ENCODE results near the gene MAGEA11.
"Not testable (repeated sequence)": the region's sequence is repeated elsewhere in the genome, so short reads cannot be mapped to it uniquely, and the experiment has no call there.

Gene MAGEA11, protein sequence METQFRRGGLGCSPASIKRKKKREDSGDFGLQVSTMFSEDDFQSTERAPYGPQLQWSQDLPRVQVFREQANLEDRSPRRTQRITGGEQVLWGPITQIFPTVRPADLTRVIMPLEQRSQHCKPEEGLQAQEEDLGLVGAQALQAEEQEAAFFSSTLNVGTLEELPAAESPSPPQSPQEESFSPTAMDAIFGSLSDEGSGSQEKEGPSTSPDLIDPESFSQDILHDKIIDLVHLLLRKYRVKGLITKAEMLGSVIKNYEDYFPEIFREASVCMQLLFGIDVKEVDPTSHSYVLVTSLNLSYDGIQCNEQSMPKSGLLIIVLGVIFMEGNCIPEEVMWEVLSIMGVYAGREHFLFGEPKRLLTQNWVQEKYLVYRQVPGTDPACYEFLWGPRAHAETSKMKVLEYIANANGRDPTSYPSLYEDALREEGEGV

DNA sequence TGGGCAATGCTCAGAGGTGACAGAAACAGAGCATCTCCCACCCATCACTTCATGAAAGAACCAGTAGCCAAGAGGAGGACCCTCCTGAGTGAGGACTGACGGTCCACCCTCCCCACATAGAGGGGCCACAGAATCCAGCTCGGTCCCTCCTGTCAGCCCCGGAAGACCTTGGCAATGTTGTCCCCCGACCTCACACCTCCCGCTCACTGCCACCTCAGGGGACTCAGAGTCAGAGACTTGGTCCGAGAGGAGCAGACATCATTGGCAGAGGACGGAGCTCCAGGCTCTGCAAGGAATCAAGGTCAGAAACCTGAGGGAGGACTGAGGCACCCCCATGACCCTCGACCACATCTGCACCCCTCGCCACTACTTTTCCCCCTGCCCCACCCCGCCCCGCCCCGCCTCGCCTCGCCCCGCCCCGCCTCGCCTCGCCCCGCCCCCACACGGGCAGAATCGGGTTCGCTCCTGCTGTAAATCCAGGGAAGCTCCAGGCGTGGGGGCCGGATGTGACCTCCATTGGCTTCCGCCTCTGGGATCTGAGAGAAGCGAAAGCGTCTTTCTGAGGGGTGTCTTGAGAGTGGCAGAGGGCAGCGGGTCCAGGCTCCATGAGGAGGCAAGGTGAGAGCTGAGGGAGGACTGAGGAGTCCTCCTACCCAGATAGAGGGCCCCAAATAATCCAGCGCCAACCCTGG lies at the start of gene MAGEA11:
Gene MAGEA11, plus strand, starts transcription at position 516 of the 692 bp plus-strand sequence. CDS start 1,100 bp downstream, outside the sequence.
- no peak for DNase-seq (ENCODE audit: low read depth)

DNA sequence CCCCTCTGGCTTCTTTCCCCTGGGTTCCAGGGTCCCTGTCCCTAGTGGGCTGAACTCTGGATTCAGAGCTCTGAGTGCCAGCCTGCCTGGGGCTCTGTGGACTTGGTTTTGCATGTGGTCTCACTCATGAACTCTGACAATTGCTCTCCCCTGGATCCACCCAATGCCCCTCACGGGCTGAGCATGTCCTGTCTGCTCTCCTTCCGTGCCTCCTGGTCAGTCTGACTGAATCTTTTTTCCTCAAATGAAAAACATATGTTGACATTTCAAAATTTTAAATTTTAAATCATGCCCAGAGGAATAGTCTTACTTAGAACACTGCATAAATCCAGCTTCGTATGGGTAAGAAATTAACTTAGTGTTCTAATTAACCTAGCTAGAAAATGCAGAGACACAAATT lies 36.8 kb upstream of the MAGEA11 start:
- not testable (repeated sequence) for DNase-seq (ENCODE audit: low read depth)

DNA sequence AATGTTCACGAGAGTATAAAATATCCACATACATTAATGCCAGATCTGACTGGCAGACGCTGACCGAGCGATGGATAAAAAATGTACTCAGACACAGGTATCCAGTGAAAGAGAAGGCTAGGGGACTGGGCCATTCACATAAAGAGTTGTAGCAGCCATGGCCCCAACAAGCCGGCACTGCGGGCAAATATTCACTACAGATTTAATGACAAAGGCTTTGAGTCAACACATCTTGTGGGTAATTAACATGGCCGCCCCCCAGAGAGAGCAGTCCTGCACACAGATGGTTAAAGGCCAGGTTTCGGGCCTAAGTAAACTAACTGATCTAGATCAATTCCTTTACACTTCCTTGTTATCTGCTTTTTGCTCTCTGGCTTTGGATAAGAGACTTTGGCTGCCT lies 36.3 kb upstream of the MAGEA11 start:
- DNase-seq (ENCODE audit: low read depth) = not testable (repeated sequence)

DNA sequence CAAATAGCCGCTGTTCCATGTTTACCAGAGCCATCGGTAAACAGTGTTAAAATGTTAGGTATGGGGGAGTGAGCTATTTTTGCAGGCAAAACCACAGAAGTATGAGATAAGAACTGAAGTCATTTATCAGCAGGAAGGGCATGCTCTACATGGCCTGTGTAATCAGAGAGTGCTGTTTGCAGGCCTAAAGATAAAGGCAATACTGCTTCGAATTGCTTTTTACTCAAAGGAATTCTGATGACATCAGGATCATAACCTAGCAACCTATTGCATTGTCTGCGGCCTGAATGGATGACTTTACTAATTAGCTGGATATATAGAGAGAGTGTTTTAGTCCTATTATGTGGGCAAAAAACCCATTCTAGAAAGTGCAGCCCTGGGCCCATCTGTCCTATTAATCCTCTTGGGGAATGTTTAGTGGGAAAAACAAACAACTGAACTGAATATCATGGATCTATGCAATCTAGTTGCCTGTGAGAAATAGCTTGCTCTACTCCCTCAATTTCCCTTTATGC lies 32.6 kb upstream of the MAGEA11 start:
- not testable (repeated sequence) for DNase-seq (ENCODE audit: low read depth)

DNA sequence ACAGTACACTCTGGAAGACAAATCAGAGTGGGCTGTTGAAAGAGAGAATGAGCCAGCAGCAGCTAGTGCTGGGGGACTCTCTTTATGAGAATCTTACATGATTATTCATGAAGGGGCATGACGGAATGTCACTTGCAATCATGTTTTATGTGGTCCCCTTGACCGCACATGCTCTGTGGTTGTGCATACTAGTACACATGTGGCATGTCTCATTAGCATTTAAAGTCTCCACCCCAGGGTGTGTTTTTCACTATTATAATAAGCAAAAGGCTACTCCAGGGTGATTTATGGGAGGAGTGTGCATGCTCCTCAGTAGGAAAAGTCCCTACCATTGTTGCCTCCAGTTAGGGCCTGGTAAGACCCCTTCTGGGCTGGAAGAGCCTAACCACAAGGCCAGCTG lies 30.7 kb upstream of the MAGEA11 start:
- no peak for DNase-seq (ENCODE audit: low read depth)

DNA sequence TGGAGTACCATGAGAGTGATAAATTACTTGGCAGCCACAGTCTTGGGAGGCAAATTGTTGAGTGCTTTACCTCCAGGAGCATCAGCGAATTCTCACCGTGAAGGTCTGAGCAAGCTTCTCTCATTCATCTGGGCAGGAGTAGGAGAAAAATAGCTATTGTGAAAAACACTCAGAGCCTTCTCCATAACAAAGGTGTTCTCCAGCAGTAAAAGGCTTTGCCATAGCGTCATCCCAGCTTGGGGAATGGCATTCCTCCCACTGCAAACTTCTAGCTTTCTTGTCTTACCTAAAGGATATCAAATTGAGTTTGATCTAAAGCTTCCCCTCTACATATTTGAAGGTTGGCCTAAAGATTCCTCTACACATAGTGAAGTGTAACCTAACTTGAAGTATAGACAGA lies 29.8 kb upstream of the MAGEA11 start:
- no peak for DNase-seq (ENCODE audit: low read depth)

DNA sequence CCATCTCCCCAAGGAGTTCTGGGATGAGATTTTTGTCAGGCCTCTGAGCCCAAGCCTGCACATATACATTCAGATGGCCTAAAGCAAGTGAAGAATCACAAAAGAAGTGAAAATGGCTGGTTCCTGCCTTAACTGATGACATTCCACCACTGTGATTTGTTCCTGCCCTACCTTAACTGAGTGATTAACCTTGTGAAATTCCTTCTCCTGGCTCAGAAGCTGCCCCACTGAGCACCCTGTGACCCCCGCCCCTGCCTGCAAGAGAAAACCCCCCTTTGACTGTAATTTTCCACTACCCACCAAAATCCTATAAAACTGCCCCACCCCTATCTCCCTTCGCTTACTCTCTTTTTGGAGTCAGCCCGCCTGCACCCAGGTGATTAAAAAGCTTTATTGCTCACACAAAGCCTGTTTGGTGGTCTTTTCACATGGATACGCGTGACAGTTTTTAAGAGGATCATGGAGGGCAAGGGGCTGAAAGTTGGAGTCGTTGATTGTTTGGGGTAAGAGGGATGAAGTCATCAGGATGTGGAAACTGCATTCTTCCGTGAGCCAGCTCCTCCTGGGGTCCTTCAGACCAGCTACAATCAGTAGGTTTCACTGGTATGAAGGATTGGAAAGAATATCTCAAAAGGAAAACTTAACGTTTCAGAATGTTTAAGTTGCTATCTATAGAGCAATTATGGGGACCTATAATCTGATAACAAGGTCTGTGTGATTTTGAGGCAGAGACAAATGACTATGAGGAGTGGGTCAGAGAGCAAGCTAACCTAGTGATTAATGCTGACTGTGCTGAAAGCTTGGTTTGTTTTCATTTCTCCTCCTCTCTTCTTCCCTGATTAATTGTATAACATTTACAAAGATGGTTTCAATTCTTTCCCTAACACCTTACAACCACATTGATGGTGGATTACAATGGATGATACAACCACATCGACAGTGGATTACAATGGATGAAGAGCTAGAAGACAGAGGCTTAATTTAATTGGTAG lies 28.6 kb upstream of the MAGEA11 start:
- no peak for DNase-seq (ENCODE audit: low read depth)

DNA sequence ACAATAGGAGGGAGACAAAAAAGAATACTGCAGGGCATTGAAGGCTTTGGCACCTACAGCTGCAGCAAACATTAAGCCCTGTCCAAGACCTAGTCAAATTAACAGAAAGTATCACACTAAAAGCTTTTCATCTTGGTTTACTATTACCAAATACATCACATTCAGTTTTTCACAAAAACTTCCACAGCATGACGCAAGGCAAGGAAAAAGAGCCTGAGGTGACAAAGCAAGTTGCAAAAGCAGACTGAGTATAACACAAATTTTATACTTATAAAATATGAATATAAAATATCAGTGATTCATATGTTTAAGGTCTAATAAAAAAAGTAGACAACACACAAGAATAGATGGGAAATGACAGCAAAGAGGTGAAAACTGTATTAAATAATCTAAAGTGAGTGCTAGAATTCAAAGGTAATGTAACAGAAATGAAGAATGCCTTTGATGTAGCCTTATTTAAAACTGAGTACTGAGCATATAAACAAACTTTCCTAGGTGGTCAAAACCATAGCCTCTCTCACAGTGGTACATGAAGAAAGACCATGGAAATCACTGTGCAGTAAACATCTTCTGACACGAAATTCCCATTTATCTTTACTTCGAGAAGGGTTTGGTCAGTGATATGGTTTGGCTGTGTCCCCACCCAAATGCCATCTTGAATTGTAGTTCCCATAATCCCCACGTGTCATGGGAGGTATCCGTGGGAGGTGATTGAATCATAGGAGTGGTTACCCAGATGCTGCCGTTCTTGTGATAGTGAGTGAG lies 27.7 kb upstream of the MAGEA11 start:
- DNase-seq (ENCODE audit: low read depth) = no peak

DNA sequence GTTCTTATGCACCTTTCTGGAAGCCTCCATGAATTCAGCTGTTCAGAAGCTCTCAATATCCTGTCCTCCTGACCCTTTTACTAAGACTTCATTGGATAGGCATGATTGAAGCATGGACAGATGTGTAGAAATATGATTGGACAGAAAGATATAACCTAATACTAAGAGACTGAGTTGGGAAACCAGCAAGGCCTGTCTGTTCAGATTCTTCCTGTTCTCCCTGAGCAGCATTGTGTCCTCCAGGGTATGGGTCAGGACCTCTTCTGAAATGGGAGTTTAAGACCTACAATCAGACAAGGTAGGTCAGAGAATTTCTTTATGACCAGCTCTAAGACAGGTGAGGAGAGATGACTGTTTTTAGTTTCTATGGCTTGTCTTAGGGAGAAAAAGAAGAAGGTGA lies 23.9 kb upstream of the MAGEA11 start:
- no peak for DNase-seq (ENCODE audit: low read depth)

DNA sequence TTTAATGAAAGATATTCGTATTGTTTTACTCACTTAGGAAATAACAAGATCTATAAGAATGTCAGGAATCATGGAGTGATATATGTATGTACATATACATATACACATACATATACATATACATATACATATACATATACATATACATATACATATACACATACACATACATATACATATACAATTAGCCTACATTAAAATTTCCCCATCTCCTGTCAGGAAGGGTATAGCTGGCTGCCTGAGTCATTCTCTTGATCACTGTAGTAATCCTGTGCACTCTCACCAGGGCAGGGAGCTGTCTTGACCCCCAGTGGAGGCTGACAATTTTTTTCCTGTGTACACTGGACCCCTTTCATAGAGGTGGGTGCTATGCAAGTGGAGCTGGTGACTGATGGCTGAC lies 23.3 kb upstream of the MAGEA11 start:
- no peak for DNase-seq (ENCODE audit: low read depth)

DNA sequence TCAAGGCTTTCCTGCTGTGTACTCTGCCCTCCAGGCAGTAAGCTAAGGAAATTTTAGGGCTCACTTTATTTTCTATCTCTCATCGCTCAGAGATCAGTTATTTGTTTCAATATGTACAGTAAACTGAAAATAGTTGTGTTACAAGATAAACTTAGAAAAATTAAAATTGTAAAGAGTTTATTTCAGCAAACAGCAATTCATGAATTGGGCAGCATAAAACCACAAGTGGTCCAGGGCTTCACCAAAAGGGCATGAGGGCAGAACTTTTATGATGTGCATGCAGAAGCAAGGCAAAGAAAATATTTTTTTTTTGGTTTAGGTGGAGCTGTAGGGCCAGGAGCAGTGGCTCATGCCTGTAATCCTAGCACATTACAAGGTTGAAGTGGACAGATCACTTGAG lies 20.1 kb upstream of the MAGEA11 start:
- DNase-seq (ENCODE audit: low read depth) = no peak

DNA sequence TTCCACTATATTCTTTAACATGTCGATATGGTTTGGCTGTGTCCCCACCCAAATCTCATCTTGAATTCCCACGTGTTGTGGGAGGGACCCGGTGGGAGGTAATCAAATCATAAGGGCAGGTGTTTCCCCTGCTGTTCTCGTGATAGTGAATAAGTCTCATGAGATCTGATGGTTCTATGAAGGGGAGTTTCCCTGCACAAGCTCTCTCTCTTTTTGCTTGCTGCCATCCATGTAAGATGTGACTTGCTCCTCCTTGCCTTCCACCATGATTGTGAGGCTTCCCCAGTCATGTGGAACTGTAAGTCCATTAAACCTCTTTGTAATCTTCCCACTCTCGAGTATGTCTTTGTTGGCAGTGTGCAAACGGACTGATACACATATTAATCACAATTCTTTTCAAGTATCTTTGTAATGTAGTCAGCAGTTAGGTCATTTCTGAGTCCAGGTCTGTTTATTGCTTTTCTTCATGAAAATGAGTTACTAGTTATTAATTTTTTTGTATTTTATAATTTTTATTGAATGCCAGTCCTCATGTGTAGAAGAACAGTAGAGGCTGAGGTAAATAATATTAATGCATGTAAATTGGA lies 19.1 kb upstream of the MAGEA11 start:
- not testable (repeated sequence) for DNase-seq (ENCODE audit: low read depth)

DNA sequence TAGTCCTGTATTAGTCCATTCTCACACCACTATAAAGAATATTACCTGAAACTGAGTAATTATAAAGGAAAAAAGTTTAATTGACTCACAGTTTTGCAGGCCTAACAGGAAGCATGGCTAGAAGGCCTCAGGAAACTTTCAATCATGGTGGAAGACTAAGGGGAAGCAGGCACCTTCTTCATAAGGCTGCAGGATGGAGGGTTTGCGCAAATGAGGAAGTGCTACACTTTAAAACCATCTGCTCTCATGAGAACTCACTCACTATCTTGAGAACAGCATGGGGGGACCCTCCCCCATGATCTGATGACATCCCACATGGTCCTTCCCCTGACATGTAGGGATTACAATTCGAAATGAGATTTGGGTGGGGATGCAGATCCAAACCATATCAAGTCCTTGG lies 12.1 kb upstream of the MAGEA11 start:
- no peak for DNase-seq (ENCODE audit: low read depth)

DNA sequence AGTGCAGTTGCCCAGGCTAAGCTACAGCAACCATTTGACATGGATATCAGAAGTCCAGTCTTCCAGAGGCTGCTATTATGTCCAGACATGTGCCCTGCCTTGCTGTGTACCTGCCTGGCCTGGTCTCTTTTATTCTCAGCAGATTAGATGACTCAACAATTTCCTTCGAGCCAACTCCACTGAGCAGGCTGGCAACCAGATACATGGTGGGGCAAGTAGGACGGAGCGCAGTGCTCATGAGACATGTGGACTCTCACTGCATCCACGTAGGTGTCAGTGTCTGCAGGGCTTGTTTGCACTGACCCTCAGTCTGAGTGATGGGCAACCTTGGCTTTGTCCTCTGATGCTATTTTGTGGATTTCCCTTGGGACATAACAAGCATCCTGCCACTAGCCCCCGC lies 7.2 kb upstream of the MAGEA11 start:
- no peak for DNase-seq (ENCODE audit: low read depth)

DNA sequence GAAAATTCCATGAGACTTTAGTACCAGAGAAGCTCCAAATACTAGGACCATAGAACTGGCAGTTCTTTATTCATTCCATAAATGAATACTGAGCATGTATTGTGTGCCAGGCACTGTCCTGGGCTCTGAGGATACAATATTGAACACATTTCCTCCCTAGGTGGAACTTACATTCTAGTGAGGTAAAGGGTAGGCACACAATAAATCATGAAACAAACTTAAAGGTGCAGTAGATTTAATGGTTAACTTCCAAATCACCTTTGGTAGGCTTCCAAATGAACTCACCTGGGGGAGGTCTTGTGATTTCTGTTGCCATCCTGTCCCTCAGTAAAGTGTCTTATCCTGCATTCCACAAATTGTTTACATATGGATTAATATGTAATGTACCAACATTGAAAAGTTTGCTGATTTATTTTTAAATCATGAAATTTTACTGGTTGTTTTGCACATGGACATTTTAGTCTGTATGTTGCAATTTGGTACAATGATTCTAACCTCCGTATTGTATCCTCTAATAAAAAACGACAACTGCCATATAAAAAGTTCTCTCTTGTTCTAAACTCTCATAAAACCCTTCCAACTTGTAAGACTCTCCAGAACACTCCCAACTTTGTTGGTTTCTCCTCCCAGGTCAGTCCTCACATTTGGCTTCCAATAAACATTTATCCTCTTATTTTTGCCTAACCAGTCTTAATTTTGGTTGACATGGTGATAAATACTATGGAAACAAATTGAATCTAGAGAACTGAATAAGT lies 4.5 kb upstream of the MAGEA11 start:
- DNase-seq (ENCODE audit: low read depth) = no peak

DNA sequence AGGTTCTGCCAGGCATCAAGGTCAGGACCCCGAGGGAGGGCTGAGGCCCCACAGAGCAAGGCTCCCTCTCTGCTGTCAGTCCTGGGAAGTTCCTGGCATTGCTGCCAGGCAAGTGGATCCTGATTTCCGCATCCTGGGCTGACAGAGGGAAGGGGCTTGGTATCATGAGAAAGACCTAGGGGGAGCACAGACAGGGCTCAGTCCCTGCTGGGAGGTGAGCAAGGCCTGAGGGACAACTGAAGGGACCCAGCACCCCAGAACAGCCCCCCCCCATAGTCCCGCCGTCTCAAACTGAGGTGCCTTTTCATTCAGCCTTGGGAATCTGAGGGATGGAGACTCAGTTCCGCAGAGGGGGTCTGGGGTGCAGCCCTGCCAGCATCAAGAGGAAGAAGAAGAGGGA lies 971 bp downstream of the MAGEA11 start:
- DNase-seq (ENCODE audit: low read depth) = no peak

DNA sequence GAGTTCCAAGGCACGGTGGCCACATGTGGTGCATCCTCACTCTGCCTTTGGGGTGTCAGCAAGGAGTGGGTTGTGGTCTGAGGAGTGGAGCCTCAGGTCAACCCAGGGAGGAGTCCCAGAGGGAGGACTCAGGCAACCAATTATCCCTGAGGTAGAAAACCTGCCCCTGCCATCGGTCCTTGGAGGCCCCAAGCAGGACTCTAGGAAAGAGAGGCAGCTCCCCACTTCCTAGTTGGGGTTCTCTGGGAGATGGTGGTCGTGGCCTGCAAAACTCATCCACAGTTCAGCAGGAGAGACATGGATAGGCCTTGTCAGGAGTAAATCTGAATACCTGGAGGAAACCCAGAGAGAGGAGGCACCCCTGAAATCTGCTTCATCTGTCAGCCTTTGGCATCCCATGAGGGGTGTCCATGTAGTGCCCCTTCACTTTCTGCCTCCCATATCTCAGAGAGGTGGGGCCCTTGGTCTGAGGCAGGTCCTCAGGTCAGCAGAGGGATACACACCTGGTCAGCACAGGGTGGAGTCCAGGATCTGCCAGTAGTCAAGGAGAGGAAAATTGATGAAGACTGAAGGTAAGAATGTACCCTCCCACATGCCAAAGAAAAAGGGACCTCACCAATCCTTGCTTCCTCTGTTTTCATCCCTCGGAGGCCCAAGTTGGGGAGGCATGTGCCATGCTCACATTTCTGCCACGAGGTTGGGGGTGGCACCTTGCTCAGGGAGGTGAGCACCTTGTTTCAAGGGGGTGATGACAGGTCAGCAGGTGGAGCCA lies 1.6 kb downstream of the MAGEA11 start:
- no peak for DNase-seq (ENCODE audit: low read depth)

DNA sequence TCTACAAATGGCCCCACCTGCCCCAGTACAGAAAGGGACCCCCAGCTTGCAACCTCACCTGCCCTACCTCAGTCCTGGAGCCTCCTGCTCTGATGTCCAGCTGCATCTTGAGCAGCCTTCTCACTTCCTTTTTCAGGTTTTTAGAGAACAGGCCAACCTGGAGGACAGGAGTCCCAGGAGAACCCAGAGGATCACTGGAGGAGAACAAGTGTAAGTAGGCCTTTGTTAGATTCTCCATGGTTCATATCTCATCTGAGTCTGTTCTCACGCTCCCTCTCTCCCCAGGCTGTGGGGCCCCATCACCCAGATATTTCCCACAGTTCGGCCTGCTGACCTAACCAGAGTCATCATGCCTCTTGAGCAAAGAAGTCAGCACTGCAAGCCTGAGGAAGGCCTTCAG lies 3.6 kb downstream of the MAGEA11 start:
- DNase-seq (ENCODE audit: low read depth) = no peak

DNA sequence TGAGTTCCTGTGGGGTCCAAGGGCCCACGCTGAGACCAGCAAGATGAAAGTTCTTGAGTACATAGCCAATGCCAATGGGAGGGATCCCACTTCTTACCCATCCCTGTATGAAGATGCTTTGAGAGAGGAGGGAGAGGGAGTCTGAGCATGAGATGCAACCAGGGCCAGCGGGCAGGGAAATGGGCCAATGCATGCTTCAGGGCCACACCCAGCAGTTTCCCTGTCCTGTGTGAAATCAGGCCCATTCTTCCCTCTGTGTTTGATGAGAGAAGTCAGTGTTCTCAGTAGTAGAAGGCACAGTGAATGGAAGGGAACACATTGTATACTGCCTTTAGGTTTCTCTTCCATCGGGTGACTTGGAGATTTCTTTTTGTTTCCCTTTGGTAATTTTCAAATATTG lies 4.8 kb downstream of the MAGEA11 start:
- DNase-seq (ENCODE audit: low read depth) = no peak
